ENCODE data around the gene ENTPD8. TPM values are rescaled to one million over a fixed set of nuclear protein-coding genes. Genes with fewer than 3 reads are reported as not detected.

Gene ENTPD8
- total RNA-seq, 4 donors from 2014 or later: not detected

DNA sequence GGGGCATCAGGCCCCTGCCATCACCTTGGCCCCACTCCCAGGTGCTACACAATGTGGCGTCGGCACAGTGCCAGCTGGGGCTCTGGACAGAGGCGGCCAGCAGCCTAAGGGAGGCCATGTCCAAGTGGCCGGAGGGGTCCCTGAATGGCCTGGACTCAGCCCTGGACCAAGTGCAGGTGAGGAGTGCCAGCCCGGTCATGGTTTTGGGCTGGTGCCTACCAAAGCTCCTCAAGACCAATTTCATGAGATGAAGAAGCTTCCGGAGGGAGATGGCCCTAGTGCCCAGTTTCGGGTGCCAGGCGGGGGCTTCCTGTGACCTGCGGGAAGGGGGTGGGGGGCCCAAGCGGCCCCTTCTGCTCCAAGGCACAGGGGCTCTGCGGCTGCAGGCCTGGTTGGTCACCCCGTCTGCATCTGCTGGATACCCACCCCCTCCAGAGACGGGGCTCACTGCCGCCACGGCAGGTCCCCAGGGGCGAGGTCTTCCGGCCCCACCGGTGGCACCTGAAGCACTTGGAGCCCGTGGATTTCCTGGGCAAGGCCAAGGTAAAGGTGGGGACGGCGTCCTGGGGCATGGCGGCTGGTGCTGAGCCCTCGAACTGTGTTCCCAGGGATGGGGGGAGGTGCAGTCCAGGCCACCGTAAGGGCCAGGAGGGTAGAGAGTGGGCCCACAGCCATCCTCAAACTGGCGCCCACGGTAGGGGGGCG is 12.2 kb downstream of the ENTPD8 start:
- intact Hi-C loops (cut with DNase I): no loop called here
- H3K9me3 ChIP-seq: no peaks in the 10 kb centered on the region
- H3K27me3 ChIP-seq: peaks cover 0 to 6% (median 0%) of the 10 kb centered on the region in 4 donors
- H3K4me3 ChIP-seq: no peak overlapping the region
- DNase-seq: no peak
- no peak for TF ChIP-seq POLR2A (IDR thresholded peaks at IDR 0.05)
- TF ChIP-seq, protein P1, sequence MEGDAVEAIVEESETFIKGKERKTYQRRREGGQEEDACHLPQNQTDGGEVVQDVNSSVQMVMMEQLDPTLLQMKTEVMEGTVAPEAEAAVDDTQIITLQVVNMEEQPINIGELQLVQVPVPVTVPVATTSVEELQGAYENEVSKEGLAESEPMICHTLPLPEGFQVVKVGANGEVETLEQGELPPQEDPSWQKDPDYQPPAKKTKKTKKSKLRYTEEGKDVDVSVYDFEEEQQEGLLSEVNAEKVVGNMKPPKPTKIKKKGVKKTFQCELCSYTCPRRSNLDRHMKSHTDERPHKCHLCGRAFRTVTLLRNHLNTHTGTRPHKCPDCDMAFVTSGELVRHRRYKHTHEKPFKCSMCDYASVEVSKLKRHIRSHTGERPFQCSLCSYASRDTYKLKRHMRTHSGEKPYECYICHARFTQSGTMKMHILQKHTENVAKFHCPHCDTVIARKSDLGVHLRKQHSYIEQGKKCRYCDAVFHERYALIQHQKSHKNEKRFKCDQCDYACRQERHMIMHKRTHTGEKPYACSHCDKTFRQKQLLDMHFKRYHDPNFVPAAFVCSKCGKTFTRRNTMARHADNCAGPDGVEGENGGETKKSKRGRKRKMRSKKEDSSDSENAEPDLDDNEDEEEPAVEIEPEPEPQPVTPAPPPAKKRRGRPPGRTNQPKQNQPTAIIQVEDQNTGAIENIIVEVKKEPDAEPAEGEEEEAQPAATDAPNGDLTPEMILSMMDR (IDR thresholded peaks at IDR 0.05): no peak
- H3K27ac ChIP-seq: no peak overlapping the region
- H3K36me3 ChIP-seq: no peaks in the 10 kb centered on the region
- 61% methylated on average over 9 of the region's 27 CpGs; no CpG with 5 or more reads in 1 of the 2 donors for WGBS, 2 donors
- peaks cover 7 to 29% (median 7%) of the 10 kb centered on the region in 3 donors for H3K4me1 ChIP-seq

DNA sequence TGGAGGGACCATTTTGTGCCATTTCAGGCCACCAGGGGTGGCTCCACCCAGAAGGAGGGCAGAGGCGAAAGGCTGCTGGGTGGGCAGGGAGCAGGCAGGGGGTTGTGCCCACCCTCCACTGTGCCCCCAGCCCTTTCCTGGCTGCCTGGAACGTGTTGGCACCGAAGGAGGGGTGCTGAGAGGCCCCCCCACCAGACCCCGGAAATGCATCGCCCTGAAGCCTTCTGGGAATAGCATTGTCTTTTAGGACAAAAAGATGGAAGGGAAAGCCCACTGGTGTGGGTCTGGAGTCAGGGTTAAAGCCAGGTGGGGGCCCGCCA is 12.9 kb downstream of the ENTPD8 start:
- 60% methylated on average over 1 of the region's 6 CpGs; no CpG with 5 or more reads in 1 of the 2 donors for WGBS, 2 donors
- Histone ChIP-seq H3K36me3 (no peaks in the 10 kb centered on the region), H3K27ac (no peak overlapping the region), H3K4me1 (peaks cover 8 to 36% (median 14%) of the 10 kb centered on the region in 3 donors), H3K4me3 (no peak overlapping the region), H3K9me3 (no peaks in the 10 kb centered on the region), H3K27me3 (peaks cover 0 to 6% (median 0%) of the 10 kb centered on the region in 4 donors)
- no peak for TF ChIP-seq POLR2A (IDR thresholded peaks at IDR 0.05)
- TF ChIP-seq, protein P1 (IDR thresholded peaks at IDR 0.05): no peak
- no peak for DNase-seq
- intact Hi-C loops (cut with DNase I): no loop called here

DNA sequence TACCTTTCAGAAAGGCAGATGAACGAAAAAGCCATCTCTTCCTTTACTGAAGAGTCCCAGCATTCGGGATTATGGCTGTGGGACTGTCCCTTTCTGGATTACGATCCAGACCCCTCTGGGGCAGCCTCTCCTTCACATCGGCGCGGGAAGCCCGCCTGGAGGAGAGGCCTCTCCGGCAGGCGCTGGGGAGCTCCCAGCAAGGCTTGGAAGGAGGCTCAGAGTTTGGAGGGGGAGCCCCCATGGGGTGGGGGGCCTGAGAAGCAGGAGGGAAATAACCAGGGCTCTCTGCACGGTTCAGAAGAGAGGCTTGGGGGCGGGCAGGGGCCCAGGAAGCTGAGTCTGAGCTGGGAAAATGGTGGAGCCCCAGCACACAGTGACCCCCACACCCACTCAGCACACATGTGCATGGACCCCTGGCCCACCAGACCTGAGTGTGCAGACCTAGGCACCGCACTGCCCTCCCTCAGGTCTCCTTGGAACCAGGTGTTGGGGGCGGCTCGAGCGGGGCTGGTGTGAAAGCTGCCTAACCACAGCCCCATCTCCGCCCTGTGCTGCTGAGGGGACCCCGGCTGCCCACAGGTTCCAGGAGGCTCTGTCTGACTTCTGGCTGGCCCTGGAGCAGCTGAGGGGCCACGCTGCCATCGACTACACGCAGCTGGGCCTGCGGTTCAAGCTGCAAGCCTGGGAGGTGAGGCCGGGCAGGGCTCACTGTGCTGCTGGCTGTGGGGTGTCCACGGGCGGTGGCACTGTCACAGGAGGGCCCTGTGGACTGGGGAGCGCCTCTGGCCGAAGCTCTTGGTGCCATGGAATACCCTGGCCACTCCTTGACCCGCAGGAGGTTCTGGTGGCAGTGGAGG is 13.5 kb downstream of the ENTPD8 start:
- Histone ChIP-seq H3K4me3 (no peak overlapping the region), H3K36me3 (no peaks in the 10 kb centered on the region), H3K27ac (no peak overlapping the region), H3K4me1 (peaks cover 8 to 36% (median 15%) of the 10 kb centered on the region in 3 donors), H3K9me3 (no peaks in the 10 kb centered on the region), H3K27me3 (peaks cover 0 to 6% (median 0%) of the 10 kb centered on the region in 4 donors)
- DNase-seq: no peak
- TF ChIP-seq, protein P1 (IDR thresholded peaks at IDR 0.05): no peak
- WGBS, 2 donors: 58 to 60% methylated on average over 3 to 4 of the region's 27 CpGs
- intact Hi-C loops (cut with DNase I): no loop called here

DNA sequence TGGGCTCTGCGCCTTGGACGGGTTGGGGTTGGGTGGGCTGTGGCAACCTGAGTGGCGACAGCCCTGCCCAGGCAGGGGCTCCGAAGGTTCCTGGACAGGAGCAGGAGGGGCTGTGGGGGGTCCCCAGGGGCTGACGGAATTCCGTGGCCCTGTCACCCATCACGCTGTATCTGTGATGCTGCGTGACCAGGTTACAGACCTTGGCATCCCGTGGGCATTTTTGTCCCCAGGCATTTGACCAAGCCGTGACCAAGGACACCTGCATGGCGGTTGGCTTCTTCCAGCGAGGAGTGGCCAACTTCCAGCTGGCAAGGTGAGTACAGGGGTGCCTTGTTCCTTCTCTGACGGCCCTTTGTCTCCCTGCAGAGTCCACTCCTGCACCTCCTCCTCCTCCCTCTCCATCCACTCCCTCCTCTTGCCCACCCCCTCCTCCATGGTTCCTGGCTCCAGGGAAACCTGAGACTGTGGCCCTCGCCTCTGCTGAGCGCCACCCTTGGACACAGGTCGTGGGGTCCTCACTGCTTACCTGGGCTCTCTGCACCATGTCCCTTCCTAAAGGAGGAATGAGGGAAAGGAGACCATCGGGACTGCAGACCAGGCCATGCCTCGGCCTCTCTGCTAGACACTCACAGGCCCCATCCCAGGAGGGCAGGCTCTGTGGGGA is 15.0 kb downstream of the ENTPD8 start:
- TF ChIP-seq, protein P1 (IDR thresholded peaks at IDR 0.05): no peak
- TF ChIP-seq POLR2A (IDR thresholded peaks at IDR 0.05): no peak
- no peak overlapping the region for H3K27ac ChIP-seq

More for the DNA sequence above, 15.0 kb downstream of the ENTPD8 start:
- intact Hi-C loops (cut with DNase I): no loop called here
- no peaks in the 10 kb centered on the region for H3K9me3 ChIP-seq
- H3K27me3 ChIP-seq: peaks cover 0 to 6% (median 0%) of the 10 kb centered on the region in 4 donors
- peaks cover 17 to 50% (median 19%) of the 10 kb centered on the region in 3 donors for H3K4me1 ChIP-seq
- H3K4me3 ChIP-seq: no peak overlapping the region
- no peak for DNase-seq
- no peaks in the 10 kb centered on the region for H3K36me3 ChIP-seq
- WGBS, 2 donors: 75 to 77% methylated on average over 6 to 15 of the region's 18 CpGs

Measured in esophagus squamous epithelium (tissue), 5 donors.